NCI-H187 (cell line): ENCODE measurements around the gene APOF.
"Not testable (repeated sequence)": the region's sequence is repeated elsewhere in the genome, so short reads cannot be mapped to it uniquely, and the experiment has no call there.

Source experiments
- DNase-seq, 2 experiments: peaks; one replicate each; lab custom pipeline; 2025; lab: John Stamatoyannopoulos, UW

APOF gene, protein sequence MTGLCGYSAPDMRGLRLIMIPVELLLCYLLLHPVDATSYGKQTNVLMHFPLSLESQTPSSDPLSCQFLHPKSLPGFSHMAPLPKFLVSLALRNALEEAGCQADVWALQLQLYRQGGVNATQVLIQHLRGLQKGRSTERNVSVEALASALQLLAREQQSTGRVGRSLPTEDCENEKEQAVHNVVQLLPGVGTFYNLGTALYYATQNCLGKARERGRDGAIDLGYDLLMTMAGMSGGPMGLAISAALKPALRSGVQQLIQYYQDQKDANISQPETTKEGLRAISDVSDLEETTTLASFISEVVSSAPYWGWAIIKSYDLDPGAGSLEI

DNA sequence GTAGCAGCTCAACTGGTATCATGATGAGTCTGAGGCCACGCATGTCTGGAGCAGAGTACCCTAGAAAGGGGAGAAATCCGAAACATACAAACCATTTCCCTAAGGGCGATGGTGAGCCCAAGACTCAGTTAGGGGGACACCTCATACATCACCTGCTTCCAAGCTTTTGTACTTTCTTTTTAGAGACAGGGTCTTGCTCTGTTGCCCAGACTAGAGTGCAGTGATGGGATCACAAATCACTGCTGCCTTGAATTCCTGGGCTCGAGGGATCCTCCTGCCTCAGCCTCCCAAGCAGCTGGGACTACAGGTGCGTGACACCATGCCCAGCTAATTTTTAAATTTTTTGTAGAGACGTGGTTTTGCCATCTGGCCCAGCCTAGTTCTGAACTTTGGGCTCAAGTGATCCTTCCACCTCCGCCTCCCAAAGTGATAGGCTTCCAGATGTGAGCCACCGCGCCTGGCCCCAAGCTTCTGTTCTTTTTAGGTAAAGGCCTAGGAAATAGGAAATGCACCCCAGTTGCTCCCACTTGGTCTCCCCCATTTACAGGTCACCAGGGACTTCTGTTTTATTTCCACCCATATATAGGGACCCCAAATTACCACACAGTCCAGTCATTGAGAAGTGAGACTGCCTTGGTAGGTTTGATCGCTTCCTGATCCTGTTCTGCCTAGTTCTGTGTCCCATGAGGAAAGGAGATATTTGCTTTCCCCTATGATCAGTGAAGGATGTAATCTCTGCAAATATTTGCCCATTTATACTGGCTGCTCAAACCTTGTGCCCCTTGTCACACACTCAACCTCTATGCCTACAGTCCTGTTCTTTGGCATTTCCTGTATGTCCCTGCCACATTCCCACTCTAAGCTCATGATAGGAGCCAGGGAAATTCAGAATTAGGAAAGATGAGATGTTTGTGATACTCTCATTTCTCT lies at the start of gene APOF:
Gene APOF, minus strand, starts transcription at position 728 of the 930 bp plus-strand sequence. Its CDS starts 112 bp downstream, at position 616.
- DNase-seq, result no peak

DNA sequence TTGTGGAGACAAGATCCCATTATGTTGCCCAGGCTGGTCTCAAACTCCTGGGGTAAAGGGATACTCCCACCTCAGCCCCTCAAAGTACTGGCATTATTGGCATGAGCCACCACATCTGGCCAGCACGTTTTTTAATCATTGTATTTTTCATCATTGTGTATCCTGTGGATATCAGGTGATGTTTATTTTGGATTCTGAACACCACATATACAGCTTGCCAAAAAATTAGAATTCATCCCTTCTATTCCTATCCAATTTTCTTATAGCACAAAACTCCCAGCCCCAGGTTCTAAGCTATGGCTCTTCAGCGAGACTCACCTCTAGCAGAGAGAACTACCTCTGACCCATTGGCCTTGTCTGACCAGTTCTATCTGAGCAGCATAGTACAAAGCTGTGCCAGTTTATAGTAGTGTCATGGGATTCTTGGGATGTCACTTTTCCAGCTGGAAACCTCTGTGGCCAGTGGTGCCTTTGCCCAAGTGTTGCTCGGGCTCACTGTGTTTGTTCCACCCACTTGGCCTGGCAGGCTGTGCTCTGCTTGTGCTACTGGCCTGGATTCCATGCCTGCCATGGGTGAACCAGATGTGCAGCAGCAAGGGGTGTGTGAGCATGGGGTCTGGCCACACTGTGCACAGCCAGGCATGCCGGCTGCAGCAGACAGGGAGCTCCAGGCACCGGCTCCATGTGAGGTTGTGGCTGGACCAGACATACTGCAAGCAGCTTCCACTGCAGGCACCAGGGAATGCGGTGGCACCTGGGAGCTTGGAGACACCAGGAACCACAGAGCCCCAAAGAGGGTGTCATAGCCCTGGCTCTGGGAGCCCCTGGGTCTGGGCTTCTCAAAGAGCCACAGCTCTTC lies 49.4 kb upstream of the APOF start:
- no peak for DNase-seq

DNA sequence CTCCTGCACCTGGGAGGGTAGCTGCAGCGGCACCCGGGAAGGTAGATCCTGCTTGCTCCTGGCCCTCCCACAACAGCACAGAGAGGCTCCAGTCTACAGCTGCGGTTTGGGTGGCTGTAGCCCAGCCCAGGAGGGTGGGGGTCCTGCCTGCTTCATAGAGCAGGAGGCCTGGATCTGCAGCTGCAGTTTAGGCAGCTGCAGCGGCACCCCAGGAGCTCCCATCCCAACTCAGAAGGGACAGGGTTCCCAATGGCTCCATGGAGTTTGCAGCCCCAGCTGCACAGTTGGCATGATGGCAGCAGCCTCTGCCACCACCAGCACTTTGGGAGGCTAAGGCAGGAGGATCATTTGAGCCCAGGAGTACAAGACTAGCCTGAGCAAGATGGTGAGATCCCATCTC lies 48.1 kb upstream of the APOF start:
- no peak for DNase-seq

DNA sequence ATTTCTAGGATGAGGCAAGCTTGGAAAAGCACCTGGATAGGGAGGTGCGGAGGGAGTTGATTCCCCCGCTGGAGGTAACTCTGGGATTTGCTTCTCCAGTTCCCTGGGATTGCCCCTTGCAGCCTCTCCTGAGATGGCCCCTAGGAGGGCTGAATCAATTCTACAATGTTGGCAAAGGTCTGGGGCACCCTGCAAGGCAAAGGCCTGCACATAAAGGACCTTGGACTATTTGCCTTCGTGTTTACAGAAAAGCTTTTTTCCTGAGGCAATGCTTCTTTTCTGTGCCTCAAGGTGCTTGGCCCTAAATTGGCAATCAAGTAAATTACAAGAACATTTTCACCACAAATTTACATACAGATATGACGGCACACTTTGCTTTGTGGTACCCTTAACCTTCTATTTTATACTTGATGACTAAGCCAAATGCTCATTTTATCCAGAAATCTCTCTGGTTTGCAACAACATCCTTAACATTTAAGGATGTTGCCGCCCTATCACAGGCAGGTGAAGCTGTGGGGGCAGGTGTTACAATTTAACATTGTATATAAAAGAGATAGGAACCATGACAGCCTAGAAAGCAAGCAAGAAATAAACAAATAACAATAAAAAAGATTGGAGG lies 46.3 kb upstream of the APOF start:
- no peak for DNase-seq

DNA sequence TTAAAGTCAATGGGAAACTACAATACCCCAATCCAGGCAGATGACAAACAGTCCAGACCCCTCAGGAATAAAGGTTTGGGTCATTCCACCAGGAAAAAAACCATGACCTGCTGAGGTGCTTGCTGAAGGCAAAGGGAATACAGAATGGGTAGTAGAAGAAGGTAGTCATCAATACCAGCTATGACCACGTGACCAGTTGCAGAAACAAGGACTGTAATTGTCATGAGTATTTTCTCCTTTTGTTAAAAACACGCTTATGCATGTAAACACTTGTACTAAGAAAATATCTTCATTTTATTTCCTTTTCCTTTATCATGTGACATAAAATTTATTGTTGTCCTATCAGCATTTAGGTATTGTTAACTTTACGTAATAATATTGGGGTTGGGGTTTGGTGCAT lies 41.6 kb upstream of the APOF start:
- DNase-seq, result not testable (repeated sequence)

DNA sequence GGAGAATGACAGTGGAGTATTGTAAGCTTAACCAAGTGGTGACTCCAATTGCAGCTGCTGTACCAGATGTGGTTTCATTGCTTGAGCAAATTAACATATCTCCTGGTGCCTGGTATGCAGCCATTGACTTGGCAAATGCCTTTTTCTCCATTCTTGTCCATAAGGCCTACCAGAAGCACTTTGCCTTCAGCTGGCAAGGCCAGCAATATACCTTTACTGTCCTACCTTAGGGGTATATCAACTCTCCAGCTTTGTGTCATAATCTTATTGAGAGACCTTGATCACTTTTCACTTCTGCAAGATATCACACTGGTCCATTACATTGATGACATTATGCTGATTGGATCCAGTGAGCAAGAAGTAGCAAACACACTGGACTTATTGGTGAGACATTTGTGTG lies 39.0 kb upstream of the APOF start:
- DNase-seq, result not testable (repeated sequence)

DNA sequence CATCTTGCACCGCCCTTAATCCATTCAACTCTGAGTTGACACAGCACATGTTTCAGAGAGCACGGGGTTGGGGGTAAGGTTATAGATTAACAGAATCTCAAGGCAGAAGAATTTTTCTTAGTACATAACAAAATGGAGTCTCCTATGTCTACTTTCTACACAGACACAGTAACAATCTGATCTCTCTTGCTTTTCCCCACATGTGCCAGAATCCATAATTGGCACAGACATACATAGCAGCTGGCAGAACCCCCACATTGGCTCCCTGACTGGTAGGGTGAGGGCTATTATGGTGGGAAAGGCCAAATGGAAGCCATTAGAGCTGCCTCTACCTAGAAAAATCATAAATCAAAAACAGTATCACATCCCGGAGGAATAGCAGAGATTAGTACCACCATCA lies 38.5 kb upstream of the APOF start:
- DNase-seq, result not testable (repeated sequence)

DNA sequence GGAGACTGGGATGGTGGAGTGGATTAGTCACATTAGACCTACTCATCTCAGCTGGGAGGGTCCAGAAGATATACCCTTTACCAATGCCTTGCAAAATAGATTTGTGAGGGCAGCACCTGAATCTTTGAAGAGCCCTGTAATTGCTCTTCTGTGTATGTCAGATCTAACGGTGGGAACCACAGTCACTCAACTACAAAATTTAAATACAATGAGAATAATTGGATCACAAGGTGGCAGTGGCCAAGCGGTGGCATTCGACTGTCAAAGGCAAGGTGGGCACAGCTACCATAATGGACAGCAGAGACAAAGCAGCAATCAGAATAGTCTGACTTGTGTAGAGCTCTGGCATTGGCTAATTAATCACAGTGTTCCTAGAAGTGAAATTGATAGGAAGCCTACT lies 36.8 kb upstream of the APOF start:
- DNase-seq, result not testable (repeated sequence)

DNA sequence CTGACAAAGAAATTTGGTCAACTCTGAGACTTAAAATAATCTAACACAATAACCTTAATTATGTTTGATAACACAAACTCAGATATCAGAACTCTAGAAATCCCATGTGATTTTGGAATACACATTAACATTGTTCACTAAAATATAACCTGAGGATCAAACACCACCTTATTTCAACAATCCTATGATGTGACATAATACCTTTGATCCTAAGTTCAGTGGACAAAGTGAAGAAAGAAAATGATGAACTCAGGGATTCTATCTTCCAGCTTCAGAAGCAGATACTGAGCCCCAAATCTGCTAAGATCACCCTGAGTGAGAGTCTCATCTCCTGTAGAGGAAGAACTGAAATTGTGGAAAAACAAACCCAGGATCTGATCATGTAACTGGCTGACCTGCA lies 35.7 kb upstream of the APOF start:
- DNase-seq, result no peak

DNA sequence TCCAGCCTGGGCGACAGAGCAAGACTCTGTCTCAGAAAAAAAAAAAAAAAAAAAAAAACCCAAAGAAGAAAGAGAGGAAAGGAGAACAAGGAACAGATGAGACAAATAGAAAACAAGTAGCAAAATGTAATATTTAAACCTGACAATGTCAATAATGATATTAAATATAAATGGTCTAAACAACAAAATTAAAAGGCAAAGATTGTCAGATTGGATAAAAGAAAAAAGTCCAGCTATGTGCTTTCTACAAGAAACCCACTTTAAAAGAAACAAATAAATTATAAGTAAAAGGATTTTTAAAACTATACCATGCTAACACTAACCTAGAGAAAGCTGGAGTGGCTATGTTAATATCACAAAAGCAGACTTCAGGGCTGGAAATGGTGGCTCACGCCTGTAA lies 29.7 kb upstream of the APOF start:
- DNase-seq, result no peak

DNA sequence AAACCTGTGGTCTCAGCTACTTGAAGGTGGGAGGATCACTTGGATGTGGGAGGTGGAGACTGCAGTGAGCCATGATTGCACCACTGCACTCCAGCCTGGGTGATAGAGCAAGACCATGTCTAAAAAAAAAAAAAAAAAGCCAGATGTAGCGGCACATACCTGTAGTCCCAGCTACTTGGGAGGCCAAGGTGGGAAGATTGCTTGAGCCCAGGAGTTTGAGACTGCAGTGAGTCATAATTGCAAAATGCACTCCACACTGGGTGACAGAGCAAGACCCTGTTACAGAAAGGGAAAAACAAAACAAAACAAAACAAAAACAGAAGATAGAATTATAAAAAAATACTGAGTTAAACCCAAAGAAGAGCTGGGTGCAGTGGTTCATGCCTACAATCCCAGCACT lies 29.1 kb upstream of the APOF start:
- no peak for DNase-seq

DNA sequence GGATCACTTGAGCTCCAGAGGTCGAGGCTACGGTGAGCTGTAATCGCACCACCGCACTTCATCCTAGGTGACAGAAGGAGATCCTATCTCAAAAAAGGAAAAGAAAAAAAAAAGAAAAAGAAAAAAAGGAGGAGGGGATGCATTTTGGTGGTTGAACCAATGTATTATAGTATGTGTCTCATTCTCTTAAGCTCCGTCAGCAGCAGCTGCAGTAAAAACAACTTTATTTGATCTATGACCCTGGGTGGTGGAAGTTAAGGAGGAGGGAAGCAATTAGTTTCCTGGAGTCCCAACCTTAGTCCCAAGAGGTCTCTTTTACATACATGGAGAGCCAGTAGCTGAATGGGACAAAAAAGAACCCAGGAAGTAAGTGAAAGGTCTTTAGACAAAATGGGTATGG lies 26.8 kb upstream of the APOF start:
- DNase-seq, result no peak

DNA sequence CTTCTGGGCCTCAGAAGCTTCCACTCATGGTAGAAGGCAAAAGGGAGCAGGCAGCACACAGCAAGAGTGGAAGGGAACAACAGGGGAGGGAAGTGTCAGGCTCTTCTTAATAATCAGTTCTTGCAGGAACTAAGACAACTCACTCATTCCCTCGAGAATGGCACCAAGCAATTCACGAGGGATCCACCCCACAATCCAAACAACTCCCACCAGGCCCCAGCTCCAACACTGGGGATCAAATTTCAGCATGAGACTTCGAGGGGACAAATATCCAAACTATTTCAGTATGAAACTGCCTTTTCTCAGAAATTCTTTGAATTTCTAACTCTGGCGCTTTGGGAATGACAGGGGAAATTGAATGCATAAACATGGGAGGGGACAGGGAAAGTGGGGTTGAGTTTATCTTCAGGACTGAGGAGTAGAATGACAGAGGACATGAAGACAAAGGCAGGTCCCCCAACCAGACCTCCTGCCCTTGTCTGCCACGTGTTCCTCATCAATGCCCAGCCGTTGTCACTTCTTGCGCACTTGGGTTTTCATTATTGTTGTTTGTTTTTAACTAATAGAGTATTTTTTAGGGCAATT lies 24.6 kb upstream of the APOF start:
- no peak for DNase-seq

DNA sequence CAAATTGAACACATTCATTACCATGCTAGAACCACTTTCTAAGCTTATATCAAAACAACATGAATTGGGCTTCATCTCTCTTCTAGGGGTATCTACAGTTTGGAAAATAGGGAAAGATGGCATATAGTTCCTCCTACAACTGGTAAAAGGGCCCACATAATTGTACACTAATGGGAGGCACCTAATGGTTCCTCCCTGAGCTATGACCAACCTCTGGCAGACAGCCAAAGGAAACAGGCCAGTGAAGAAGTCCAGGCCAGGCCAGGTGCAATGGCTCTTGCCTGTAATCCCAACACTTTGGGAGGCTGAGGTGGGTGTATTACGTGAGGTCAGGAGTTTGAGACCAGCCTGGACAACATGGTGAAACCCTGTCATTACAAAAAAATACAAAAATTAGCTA lies 23.2 kb upstream of the APOF start:
- DNase-seq, result no peak

DNA sequence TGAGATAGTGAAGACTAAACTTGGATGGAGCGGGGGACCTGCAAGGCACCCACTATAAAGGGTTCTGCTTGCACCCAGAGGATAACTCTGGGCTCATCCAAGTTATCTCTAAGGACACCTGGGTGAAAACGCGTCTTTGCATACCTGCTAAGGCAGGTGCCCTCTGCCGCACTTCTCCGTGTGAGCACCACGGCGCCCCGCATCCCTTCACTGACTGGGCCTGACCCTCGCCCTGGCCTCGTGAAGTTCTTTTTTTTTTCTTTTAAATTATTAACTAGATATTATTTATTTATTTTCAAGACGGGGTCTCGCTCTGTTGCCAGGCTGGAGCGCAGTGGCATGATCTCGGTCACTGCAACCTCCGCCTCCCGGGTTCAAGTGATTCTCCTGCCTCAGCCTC lies 20.0 kb upstream of the APOF start:
- no peak for DNase-seq

DNA sequence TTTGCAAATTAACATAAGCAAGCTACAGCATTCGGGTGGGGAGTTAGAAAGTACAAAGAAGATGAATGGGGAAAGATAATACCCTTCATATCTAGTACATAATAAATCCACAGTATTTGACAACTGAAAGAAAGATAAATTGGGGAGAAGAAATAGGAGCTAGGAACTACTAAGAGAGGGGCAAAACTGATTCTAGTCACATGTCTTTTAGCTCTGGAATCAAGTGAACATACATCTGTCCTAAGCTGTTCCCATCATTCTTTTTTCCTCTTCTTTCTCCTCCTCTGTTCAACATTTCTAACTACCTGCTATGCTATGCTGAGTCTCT lies 15.3 kb upstream of the APOF start:
- DNase-seq, result no peak

DNA sequence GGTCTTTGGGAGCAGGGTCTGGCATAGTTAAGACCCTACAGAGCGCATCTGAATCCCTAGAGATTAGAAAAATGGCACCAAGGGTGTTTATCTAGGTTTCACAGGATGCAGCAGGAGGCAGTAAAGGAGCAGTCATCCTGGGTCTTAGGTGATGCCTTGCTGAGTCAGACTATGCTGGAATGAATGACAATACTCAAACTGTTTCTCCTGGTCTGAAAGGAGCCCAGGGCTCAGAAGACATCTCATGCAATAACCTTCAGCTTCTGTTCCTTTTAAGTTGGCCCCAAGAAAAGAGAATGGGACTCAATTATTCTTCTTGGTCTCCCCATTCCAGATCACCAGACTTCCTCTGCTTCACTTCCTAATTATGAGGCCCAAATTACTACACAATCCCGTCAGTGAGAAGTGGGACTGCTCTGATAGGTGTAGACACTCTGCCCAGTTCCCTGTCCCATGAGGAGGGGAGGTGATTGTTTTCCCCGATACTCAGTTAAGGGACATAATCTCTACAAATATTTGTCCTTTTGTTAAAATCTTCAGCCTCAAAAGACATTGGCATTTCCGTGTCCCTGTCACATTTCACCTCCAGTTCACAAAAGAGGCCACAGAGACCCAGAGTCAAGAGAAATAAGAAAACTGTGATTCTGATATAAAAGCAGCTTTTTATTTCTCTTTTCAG lies 14.8 kb upstream of the APOF start:
- no peak for DNase-seq

DNA sequence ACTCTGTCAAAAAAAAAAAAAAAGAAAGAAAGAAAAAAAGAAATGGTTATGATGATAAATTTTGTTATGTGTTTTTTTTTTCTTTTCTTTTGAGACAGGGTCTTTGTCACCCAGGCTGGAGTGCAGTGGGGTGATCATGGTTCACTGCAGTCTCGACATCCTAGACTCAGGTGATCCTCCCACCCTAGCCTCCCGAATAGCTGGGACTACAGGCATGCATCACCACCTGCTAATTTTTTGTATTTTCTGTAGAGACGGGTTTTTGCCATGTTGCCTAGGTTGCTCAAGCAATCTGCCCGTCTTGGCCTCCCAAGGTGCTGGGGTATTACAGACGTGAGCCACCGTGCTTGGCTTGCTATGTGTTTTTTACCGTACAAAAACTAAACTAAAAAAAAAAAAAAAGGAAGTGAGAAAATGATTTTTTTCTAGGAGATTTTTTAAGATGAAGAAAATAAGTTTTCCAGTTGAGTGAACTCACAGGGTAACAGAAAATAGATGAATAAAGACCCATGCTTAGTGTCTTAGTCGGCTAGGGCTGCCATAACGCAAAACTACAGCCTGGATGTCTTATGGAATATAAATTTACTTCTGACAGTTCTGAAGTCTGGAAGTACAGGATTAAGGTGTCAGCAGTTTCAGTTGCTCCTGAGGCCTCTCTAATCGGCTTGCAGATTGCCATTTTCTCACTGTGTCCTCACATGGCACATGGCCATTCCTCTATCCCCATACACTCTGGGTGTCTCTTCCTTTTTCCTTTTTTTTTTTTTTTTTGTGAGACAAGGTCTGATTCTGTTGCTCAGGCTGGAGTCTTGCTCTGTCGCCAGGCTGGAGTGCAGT lies 13.2 kb upstream of the APOF start:
- no peak for DNase-seq

DNA sequence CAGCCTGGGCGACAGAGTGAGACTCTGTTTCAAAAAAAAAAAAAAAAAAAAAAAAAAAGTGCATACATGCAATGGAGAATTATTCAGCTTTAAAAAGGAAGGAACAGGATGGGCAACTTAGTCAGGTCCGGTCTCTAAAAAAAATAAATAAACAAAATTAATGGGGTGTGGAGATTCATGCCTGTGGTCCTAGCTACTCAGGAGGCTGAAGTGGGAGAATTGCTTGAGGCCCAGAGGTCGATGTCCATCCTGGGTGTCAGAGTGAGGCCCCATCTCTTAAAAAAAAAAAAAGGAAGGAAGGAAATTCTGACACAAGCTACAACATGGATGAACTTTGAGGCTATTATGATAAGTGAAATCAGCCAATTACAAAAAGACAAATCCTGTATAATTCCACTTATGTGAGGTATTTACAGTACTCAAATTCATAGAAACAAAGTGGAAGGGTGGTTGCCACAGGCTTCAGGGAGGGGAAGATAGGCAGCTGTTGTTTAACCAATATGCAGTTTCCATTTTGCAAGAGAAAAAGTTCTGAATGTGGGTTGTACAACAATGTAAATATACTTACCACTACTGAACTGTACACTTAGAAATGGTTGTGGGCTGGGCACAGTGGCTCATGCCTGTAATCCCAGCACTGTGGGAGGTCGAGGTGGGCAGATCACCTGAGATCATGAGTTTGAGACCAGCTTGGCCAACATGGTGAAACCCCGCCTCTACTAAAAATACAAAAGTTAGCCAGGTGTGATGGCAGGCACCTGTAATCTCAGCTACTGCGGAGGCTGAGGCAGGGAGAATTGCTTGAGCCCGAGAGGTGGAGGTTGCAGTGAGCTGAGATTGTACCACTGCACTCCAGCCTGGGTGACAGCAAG lies 12.3 kb upstream of the APOF start:
- DNase-seq, result no peak
